ENCODE data around the gene ZMPSTE24. TPM values are rescaled to one million over a fixed set of nuclear protein-coding genes. Genes with fewer than 3 reads are reported as not detected.
A peak's percentile ranks its signal among the peaks of the same experiment; 100 is the strongest.

ZMPSTE24 gene
- total RNA-seq, 4 donors from 2014 or later, result 30.3 to 42.2 (median 34.9) TPM

- WGBS, result 82% methylated on average over 3 of the region's 3 CpGs
- H3K27me3 ChIP-seq, result no peaks in the 10 kb centered on the region
- H3K9me3 ChIP-seq, result no peaks in the 10 kb centered on the region
- no peak overlapping the region for H3K4me3 ChIP-seq
- H3K27ac ChIP-seq, result no peak overlapping the region
- DNase-seq (ENCODE audit: low spot score in 2 of 2), result no peak
- peaks cover 24% of the 10 kb centered on the region for H3K4me1 ChIP-seq
- H3K36me3 ChIP-seq, result peaks cover 57% of the 10 kb centered on the region
- TF ChIP-seq EP300 (IDR thresholded peaks at IDR 0.05) (no peak), CTCF (IDR thresholded peaks at IDR 0.05) (no peak), POLR2A (IDR thresholded peaks at IDR 0.05) (no peak), POLR2AphosphoS5 (IDR thresholded peaks at IDR 0.05) (no peak)
Measured at GRCh38 chr1:40264354-40264781, 6.3 kb downstream of the ZMPSTE24 start.

- Histone ChIP-seq H3K27me3 (no peaks in the 10 kb centered on the region), H3K4me3 (no peak overlapping the region), H3K36me3 (peaks cover 67% of the 10 kb centered on the region), H3K9me3 (no peaks in the 10 kb centered on the region), H3K4me1 (peaks cover 17% of the 10 kb centered on the region), H3K27ac (no peak overlapping the region)
- TF ChIP-seq POLR2A (IDR thresholded peaks at IDR 0.05), result no peak
- TF ChIP-seq EP300 (IDR thresholded peaks at IDR 0.05), result no peak
- no peak for TF ChIP-seq CTCF (IDR thresholded peaks at IDR 0.05)
- no peak for TF ChIP-seq POLR2AphosphoS5 (IDR thresholded peaks at IDR 0.05)
- DNase-seq (ENCODE audit: low spot score in 2 of 2), result no peak
Measured at GRCh38 chr1:40265298-40265697, 7.3 kb downstream of the ZMPSTE24 start.

GRCh38 chr1:40265919-40266318 is 7.9 kb downstream of the ZMPSTE24 start:
- H3K36me3 ChIP-seq, result peaks cover 70% of the 10 kb centered on the region
- TF ChIP-seq POLR2AphosphoS5 (IDR thresholded peaks at IDR 0.05), result no peak
- no peak for TF ChIP-seq POLR2A (IDR thresholded peaks at IDR 0.05)
- DNase-seq (ENCODE audit: low spot score in 2 of 2), result no peak
- no peaks in the 10 kb centered on the region for H3K9me3 ChIP-seq
- H3K27ac ChIP-seq, result no peak overlapping the region
- H3K27me3 ChIP-seq, result no peaks in the 10 kb centered on the region
- H3K4me1 ChIP-seq, result peaks cover 17% of the 10 kb centered on the region
- no peak overlapping the region for H3K4me3 ChIP-seq

- whole genome bisulfite sequencing, result 84% methylated on average over 6 of the region's 6 CpGs
- no peaks in the 10 kb centered on the region for H3K9me3 ChIP-seq
- H3K36me3 ChIP-seq, result peaks cover 70% of the 10 kb centered on the region
- DNase-seq (ENCODE audit: low spot score in 2 of 2), result no peak
- H3K27me3 ChIP-seq, result no peaks in the 10 kb centered on the region
- no peak overlapping the region for H3K4me3 ChIP-seq
- H3K27ac ChIP-seq, result peak overlapping the region; percentile 29
- peaks cover 17% of the 10 kb centered on the region for H3K4me1 ChIP-seq
- TF ChIP-seq CTCF (IDR thresholded peaks at IDR 0.05) (no peak), POLR2A (IDR thresholded peaks at IDR 0.05) (no peak), POLR2AphosphoS5 (IDR thresholded peaks at IDR 0.05) (no peak), EP300 (IDR thresholded peaks at IDR 0.05) (no peak)
Measured at GRCh38 chr1:40266786-40267535, 8.9 kb downstream of the ZMPSTE24 start.

GRCh38 chr1:40267767-40268187 is 9.7 kb downstream of the ZMPSTE24 start:
- Histone ChIP-seq H3K4me3 (no peak overlapping the region), H3K27ac (peak overlapping the region; percentile 62), H3K36me3 (peaks cover 70% of the 10 kb centered on the region), H3K9me3 (no peaks in the 10 kb centered on the region), H3K4me1 (peaks cover 17% of the 10 kb centered on the region), H3K27me3 (no peaks in the 10 kb centered on the region)
- TF ChIP-seq POLR2A (IDR thresholded peaks at IDR 0.05) (no peak), EP300 (IDR thresholded peaks at IDR 0.05) (no peak), CTCF (IDR thresholded peaks at IDR 0.05) (no peak), POLR2AphosphoS5 (IDR thresholded peaks at IDR 0.05) (no peak)
- 15% methylated on average over 2 of the region's 2 CpGs for WGBS
- DNase-seq (ENCODE audit: low spot score in 2 of 2), result no peak
